Ammon's horn (tissue), 1 donor: Measurements from ENCODE around the gene ACP4.
"Not testable (repeated sequence)": the region's sequence is repeated elsewhere in the genome, so short reads cannot be mapped to it uniquely, and the experiment has no call there.

ENCODE experiments used
- DNase-seq: peaks from one replicate; pipeline ENCODE4 v3.0.0-alpha.2; 2016; ENCODE audit warnings: low spot score

Gene ACP4

DNA sequence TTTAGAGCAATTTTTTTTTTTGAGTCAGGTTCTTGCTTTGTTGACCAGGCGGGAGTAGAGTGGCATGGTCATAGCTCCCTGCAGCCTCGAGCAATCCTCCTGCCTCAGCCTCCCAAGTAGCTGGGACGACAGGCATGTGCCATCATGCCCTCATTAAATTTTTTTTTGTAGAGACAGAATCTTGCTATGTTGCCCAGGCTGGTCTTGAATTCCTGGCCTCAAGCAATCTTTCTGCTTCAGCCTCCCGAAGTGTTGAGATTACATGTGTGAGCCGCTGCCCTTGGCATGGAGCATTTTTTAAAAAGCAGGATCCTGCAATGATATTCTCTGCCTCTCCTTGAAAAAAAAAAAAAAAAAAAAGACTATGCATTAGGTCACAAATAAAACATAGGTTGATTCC, 14.1 kb upstream of the ACP4 start:
- DNase-seq: no peak

DNA sequence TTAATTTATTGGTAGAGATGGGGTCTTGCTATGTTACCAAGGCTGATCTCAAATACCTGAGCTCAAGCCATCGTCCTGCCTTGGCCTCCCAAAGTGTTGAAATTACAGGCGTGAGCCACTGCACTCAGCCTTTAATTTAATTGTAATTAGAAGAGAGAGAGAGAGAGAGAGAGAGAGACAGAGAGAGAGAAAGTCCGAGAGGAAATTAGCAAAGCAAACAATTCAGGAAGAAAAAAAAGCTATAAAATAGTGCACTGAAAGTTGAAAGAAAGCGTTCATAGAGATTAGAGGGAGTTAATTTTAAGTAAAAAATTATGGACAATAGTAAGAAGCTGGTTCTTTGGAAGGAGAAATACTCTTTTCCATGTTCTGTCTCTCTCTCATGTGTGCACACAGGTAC, 13.0 kb upstream of the ACP4 start:
- no peak for DNase-seq

DNA sequence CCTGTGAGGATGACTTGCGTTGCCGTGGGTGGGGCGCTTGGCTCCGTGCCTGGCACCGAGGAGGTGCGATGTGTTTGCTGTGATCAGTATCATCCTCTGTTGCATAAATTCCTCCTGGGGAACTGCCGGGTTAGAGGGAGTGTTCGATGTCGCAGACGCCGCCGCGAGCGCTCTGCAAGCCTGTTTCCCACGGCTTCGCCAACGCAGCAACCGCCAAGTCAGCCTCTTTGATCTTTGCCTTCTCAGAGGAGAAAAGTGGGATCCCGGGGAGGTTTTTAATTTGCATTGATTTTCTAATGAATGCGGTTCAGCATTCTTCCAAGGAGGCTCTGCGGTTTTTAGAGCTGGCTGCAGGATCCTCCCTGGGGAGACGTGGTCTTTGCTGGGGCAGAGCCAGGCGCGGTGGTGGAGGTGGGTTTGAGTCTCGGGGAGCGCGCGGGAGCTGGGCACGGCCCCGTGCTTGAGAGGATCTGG, 12.3 kb upstream of the ACP4 start:
- no peak for DNase-seq

DNA sequence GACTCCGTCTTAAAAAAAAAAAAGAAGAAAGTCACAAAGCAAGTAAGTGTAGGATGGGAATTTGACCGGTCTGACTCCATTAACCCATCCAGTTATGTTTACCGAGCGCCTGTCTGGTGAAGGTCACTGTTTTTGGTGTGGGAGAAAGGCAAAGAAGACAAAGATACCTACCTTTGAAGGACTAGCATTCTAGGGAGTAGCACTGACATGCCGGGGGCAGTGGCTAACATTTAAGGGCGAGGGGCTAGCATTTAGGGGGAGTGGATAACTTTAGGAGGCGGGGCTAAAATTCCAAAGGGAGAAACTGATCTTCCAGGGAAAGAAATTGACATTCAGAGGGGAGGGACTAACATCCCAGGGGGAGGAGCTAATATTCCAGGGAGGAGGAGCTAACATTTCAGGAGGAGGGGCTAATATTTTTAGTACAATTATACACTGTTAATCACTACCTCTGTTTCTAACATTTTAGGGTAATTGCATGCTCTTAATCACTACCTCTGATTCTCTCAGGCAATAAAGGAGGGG, 11.2 kb upstream of the ACP4 start:
- DNase-seq: no peak

DNA sequence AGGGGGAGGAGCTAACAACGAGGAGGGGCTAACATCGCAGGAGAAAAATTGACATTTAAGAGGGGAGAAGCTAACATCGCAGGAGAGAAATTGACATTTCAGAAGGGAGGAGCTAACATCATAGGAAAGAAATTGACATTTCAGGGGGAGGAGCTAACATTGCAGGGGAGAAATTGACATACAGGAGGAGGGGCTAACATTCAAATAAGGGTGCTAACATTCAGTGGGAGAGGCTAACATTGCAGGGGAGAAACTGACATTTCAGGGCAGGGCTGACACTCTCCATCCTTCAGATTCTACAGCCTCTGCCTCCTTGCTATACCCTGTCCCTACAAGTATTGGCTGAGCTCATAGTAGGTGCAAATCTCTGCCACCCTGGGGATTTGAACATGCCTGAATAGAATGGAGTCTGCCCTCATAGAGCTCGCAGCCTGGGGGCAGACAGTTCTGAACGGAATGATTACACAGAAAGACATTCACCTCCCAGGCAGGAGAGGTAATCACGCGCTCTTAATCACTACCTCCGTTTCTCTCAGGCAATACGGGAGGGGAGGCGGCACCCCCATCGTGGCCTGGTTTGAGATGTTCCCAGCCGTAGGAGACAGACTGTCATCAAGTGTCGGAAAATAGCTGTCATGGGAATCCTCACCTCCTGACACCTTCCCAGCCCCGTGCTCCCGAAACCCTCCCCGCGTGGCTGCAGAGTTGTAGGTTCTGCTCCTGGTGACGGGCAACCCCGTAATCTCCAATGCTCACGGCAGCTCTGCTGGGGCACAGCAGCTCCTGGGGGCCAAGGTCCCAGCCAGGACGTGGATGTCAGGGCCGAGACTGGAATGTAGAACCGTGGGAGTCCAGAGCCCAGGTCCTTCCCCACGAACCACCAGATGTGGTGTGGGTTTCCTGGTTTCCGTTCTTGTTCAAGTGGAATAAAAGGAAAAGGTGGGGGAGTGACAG, 10.4 kb upstream of the ACP4 start:
- no peak for DNase-seq

DNA sequence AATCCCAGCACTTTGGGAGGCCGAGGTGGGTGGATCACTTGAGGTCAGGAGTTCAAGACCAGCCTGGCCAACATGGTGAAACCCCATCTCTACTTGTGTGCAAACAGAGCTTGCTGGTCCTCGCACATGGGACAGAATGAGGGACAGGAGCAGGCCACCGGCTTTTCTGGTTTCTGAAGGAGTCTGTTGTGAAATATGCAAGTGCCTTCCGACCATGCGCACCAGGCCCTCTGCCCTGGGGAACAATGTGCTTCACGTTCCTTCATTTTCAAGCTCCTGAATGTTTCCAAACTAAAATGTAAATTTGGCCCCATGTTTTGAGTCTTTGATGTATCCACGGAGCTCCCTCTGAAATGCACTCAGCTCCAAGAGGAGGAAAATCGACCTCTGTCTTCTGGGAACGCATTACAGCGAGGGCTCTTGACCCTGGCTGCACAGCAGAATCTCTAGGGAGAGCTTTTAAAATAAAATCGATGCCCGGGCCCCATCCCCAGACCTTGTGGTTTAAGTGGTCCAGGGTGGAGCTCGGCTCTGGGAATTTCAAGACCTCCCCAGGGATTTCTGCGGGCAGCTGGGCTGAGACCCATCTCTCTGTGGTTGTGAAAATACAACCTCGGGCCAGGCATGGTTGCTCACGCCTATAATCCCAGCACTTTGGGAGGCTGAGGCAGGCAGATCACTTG, 9.3 kb upstream of the ACP4 start:
- no peak for DNase-seq

DNA sequence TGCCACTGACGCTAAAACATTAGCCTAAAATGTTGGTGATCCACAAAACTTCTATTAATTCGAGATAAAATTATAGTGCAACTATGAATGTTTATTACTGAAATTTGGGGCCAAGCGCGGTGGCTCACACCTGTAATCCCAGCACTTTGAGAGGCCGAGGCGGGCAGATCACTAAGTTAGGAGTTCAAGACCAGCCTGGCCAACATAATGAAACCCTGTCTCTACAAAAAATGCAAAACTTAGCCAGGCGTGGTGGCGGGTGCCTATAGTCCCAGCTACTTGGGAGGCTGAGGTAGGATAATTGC, 6.4 kb upstream of the ACP4 start:
- not testable (repeated sequence) for DNase-seq

DNA sequence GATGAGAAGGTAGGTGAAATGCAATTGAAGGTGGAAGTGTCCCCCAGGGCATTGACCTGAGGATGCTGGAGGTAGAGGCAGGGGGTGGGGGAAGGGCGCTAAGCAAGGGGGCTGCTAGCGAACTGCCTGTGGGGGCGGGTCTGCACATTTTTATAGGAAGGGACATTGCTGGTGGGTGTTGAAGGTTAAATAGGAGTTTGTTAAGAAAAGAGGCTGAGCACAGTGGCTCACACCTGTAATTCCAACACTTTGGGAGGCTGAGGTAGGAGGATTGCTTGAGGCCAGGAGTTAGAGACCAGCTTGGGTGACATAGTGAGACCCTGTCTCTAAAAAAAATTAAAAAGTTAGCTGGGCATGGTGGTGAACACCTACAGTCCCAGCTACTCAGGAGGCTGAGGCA, 5.5 kb upstream of the ACP4 start:
- DNase-seq: no peak

DNA sequence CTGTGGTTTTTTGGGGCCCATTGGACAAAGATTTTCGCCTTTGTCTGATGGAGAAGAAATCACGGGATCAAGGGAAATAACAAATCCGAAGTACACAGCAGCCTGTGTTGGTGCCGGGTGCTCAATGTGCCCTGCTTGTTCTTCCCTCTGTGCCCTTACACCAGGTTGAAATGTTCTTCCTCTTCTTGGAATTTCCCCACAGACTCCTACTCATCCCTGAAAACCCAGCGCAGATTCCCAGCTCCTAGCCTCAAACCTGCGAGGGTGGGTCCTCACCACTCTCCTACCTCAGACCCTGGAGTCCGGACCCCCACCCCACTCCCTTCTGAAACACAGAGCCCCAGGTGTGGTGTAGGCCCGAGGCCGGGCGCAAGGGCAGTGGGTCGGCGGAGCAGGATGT, 4.9 kb upstream of the ACP4 start:
- no peak for DNase-seq

DNA sequence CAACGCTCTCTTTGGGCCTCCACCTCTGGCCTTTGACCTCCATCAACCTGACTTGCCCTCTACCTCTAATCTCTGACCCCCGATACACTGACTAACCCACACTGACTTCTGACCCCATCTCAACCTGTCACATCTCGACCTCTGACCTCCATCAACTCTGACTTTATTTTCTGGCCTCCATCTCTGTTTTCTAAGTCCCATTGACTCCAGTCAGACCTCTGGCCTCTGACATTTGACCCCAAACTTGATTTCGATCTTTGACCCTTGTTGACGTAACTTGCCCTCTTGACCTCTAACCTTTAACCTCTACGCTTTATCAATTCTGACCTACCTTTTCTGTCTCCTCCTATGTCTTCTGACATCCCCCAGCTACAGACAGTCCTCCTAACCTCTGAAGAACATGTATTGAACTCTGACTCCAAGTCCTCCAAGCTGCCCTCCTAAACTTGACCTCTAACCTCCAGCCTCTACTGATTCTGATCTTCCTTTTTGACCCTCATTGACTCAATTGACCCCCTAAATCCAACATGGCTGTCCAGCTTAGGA, 780 bp downstream of the ACP4 start:
- DNase-seq: no peak

DNA sequence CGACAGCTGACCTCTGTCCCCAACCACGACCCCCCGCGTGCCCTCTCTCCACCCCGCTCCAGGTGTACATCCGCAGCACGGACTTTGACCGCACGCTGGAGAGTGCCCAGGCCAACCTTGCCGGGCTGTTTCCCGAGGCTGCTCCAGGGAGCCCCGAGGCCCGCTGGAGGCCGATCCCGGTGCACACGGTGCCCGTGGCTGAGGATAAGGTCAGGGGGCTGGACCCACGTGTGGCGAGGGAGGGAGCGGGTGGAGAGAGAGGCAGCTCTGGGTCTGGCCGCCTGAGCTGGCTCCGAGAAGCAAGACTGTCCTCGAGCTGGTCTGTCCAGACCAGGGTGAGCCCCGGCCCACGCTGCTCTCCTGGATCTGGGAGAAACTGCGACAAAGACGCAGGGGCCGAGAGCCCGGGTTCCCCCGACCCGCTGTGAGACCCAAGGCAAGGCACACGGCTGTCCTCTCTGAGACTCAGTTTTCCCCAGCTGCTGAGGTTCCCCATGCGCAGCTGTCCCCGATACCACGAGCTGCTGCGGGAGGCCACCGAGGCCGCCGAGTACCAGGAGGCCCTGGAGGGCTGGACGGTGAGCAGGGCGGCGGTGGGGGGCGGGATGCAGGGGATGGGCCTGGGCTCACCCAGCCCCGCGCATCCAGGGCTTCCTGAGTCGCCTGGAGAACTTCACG, 1.5 kb downstream of the ACP4 start:
- DNase-seq: no peak

DNA sequence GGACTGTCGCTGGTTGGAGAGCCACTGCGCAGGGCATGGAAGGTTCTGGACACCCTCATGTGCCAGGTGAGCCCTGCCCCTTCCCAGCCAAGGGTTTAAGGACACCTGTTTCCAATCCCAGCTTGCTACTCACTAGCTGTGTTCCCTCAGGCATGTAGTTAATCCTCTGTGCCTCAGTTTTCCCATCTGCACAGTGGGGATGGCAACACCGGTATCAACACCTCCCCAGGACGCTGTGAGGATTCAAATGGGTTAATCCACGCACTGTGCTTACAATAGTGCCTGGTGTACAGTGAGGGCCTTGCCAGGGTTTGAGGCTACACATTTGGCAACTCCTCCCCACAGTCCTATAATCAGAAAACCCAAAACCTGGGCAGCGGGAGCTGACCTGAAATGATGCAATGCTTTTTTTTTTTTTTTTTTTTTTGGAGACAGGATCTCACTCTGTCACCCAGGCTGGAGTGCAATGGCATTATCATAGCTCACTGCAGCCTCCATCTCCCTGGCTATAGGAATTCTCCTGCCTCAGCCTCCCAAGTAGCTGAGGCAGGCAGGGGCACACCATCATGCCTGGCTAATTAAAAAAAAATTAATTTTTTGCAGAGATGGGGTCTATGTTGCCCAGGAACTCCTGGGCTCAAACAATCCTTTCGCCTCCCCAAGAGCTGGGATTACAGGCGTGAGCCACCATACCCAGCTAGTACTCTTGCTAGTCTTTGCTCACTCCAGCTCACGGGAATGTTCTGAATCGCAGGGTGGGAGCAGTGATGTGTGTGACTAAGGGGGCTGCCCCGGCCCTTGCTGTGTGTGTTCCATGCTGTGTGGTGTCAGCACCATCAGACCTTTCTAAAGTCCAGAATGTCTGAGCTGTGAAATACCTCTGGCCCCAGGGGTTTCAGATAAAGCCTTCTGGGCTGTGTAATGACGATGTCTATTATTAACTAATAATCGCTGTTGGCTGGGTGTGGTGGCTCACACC, 2.3 kb downstream of the ACP4 start:
- no peak for DNase-seq

DNA sequence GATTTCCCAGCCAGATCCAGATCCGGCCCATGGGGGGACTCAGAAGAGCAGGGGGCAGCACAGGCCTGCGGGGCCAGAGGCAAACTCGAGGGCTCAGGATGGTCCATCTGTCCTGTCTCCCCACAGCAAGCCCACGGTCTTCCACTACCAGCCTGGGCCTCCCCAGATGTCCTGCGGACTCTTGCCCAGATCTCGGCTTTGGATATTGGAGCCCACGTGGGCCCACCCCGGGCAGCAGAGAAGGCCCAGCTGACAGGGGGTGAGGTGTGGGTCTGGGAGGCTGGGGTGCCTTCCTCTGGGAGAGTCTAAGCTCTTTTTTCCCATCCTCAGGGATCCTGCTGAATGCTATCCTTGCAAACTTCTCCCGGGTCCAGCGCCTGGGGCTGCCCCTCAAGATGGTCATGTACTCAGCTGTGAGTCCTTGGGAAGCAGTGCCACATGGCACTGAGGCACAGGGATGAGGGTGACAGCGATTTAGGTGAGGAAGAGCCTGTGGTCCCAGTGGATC, 3.4 kb downstream of the ACP4 start:
- no peak for DNase-seq

DNA sequence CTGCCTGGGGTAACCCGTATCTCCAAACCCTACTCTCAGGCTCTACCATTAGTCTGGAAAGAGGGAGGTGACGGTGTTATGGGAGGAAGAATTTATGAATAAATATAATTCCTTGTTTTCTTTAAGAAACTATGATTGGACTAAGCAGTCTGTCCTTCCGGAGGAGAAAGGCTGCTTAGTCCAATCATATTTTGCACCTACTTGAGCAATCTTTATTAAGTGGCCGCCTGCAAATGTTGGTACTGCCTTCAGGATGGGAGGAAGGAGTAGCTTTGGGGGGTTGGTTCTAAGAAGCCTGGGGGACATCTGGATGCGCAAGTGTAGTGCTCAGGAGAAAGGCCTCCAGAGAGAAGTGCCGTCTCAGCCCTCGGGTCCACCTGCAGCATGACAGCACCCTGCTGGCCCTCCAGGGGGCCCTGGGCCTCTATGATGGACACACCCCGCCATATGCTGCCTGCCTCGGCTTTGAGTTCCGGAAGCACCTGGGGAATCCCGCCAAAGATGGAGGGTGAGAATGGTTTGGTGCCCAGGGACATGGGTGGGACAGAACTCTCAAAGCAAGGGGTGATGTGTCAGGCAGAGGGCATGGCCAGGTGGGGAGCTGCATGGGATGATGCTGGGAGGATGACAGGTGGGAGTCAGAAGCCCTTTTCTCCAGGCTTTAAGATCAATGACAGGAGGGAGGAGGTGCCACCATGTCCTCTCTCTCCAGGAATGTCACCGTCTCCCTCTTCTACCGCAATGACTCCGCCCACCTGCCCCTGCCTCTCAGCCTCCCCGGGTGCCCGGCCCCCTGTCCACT, 4.1 kb downstream of the ACP4 start:
- no peak for DNase-seq

DNA sequence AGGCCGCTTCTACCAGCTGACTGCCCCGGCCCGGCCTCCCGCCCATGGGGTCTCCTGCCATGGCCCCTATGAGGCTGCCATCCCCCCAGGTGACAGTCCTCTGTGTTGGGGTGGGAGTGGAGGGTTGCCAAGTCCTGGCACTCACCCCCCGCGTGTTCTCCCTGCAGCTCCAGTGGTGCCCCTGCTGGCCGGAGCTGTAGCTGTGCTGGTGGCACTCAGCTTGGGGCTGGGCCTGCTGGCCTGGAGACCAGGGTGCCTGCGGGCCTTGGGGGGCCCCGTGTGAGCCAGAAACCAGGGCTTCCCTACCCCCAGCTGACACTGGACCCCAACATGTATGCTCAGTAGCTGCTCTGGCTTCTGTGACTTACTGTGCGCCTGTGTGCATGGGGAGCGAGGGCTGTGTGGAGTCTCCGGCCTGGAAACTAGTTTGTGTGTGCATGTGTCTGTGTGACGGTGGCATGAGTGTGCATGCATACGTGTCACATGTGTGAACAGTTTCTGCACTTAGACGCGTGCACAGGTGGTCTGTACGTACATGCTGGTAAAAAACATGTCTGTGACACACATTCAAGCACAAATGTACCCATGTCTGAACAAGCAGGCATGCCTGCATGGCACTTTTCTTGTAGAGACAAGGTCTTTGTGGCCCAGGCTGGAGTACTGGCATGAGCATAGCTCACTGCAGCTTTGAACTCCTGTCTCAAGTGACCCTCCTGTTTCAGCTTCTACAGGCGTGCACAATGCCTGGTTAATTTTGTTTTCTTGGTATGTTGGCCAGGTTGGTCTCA, 4.9 kb downstream of the ACP4 start:
- no peak for DNase-seq

DNA sequence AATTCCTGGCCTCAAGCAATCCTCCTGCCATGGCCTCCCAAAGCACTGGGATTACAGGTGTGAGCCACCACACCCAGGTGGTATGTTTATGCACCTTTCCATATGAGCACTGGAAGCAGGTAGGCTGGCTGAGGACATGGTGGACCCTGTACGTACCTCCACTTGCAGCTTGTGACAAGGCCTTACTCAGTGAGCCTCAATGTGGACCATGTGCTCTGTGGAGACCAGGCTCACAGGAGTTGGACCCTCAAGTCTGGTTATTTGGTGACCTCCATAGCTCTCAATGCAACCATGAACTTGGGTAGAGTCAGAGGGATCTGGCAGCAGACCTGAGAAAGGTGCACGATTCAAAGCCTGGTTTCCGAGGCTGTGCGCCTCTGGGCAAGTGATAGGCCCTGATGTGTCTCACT, 5.5 kb downstream of the ACP4 start:
- DNase-seq: no peak

DNA sequence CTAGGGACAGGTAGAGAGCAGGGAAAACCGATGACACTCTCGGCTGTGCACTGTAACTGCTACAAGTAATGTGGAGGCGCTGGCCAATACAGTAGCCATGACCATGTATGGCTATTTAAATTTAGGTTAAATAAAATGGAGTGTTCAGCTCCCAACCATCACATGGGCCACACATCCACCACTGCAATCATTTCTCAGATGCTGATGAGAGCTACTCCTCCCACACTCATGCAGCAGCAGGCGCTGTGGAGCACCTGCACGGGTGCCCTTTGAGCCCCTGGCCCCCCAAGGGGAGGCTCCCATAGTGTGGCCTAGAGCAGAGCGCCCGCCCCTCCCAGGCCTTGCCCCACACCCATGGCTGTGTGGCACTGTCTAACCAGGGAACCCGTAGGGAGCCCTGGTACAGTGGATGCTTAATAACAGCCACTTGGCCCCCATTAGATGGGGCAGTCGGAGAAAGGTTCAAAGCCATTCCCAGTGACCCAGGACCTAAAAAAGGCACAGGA, 6.0 kb downstream of the ACP4 start:
- no peak for DNase-seq

DNA sequence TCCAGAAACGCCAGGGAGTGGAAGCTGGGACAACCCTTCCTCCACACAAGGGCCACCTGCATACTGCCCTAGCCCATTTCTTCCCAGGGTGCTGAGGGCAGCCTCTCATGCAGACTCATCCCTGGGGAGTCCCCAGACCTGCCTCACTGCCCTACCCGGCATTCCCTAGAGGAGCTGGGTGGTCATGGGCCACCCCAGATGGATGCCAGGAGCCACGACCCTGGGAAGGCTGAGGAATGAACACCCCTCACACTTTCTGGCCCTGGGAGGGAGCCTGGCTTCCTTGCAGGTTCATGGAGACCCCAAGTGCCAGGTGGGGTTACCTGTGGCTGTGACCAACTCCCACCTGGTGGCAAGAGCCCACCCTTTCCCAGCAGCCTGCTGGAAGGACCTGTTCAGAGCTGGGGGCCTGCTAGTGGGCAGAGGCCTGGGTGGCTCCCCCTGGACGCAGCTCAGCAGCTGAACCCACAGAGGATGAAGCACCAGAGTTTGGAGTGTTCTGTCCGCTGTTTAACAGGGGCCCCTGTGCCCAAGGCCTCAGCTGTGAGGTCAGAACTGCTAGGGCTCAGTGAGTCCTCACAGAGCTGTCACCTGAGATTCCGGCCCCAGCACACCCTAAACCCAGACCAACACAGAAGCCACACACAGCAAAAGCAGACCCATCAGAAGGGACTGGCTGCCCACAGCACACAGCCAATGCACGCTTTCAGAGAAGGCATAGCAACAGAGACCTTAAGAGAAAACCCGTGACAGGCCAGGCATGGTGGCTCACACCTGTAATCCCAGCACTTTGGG, 6.6 kb downstream of the ACP4 start:
- DNase-seq: no peak
